ENCODE data around the gene GPR137.
"Not testable (repeated sequence)": the region's sequence is repeated elsewhere in the genome, so short reads cannot be mapped to it uniquely, and the experiment has no call there.

GPR137 gene

DNA sequence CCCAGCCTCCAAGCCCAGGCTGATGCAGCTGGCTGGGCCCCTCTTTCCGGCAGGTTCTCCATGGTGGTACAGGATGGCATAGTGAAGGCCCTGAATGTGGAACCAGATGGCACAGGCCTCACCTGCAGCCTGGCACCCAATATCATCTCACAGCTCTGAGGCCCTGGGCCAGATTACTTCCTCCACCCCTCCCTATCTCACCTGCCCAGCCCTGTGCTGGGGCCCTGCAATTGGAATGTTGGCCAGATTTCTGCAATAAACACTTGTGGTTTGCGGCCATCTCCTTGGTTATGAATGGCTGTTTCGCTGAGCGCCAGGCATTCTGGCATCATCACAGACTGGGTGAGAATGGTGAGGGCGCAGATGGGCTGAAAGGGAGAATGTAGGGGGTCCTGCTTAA is 35.9 kb downstream of the GPR137 start:
- peak; percentile 89 for DNase-seq (ENCODE audit: low read depth)
- H3K4me3 ChIP-seq (ENCODE audit: low read length): no peak overlapping the region
- TF ChIP-seq, protein P1, sequence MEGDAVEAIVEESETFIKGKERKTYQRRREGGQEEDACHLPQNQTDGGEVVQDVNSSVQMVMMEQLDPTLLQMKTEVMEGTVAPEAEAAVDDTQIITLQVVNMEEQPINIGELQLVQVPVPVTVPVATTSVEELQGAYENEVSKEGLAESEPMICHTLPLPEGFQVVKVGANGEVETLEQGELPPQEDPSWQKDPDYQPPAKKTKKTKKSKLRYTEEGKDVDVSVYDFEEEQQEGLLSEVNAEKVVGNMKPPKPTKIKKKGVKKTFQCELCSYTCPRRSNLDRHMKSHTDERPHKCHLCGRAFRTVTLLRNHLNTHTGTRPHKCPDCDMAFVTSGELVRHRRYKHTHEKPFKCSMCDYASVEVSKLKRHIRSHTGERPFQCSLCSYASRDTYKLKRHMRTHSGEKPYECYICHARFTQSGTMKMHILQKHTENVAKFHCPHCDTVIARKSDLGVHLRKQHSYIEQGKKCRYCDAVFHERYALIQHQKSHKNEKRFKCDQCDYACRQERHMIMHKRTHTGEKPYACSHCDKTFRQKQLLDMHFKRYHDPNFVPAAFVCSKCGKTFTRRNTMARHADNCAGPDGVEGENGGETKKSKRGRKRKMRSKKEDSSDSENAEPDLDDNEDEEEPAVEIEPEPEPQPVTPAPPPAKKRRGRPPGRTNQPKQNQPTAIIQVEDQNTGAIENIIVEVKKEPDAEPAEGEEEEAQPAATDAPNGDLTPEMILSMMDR (IDR thresholded peaks at IDR 0.05; ENCODE audit: insufficient read depth, low read depth, low read length, missing control alignments): no peak

DNA sequence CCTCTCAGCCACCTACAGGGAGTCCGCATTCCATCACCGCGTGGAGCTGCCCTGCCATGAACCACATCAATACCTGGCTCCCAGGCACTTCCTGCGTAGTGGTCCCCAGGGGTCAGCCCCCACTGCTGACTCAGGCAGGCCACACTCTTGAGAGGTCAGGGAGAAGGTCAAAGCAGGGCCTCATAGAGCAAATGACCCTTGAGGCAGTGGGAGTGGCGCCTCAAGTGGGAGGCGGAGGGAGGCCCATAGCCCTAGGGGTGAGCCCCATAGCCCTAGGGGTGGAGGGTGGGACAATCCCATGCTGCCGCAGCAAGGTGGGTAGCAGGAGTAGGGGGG is 37.2 kb downstream of the GPR137 start:
- no peak overlapping the region for H3K4me3 ChIP-seq (ENCODE audit: low read length)
- DNase-seq (ENCODE audit: low read depth): no peak
- TF ChIP-seq, protein P1 (IDR thresholded peaks at IDR 0.05; ENCODE audit: insufficient read depth, low read depth, low read length, missing control alignments): no peak

DNA sequence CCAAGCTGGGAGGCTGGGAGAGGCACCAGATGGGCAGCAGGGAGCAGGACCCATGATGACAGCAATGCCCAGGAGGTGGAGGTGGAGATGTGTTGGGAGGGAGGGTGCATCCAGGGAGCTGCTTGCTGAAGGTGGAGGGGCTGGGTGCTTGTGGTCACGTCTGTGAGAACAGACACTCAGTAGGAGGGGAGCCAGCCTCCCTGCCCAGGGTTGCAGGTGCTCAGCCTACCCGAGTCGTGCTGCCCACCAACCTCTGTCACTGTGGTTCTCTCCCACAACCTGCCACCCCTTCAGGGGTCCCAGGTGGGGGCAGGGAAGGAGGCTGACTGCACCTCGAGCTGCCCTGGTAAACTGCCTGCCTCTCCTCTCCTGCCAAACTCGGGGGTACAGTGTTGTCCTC is 37.7 kb downstream of the GPR137 start:
- H3K4me3 ChIP-seq (ENCODE audit: low read length): no peak overlapping the region
- no peak for DNase-seq (ENCODE audit: low read depth)
- TF ChIP-seq, protein P1 (IDR thresholded peaks at IDR 0.05; ENCODE audit: insufficient read depth, low read depth, low read length, missing control alignments): no peak

DNA sequence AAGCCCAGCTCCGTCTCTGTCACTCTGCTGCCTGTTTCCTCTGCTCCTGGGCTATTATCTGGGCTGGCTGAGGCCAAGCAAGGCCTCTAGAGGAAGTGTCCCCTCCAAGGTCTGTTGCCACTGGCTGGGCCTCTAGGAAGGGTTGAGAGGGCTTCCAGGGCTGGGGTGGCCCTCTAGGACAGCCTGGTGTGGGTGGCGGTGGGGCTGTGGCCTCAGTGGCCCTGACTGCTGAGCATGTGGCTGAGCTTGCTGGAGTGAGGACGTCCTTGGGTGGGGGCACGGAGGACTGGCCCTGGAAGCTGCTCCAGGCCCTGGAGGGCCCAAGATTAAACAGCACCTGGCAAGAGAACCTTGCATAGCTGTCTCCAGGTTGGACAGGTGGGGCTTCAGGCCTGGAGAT is 38.3 kb downstream of the GPR137 start:
- DNase-seq (ENCODE audit: low read depth); H3K4me3 ChIP-seq (ENCODE audit: low read length): not testable (repeated sequence)

DNA sequence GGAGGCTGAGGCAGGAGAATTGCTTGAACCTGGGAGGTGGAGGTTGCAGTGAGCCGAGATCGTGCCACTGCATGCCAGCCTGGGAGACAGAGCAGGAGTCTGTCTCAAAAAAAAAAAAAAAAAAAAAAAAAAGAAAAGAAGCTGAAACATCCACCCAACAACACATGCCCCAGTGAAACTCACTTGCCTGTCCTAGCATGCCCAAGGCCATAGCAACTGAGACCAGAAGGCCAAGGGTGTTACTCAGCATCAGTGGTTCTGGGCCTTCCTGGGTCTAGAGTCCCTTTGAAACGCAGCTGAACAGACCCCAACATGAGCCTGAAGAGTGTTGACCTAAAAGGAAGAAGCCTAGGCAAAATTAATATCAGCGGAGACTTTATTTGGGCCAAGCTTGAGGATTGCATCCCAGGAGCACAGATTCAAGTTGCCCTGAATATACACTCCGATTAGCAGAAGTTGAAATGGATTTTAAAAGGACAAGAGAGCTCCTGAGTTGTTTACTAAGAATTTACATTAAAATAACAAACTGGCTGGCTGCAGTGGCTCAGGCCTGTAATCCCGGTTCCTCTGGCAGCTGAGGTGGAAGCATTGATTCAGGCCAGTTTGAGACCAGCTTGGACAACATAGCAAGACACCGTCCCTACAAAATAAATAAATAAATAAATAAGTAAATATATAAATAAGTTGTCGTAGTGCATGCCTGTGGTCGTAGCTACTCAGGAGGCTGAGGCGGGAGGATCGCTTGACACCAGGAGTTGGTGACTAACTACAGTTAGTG is 39.2 kb downstream of the GPR137 start:
- no peak overlapping the region for H3K4me3 ChIP-seq (ENCODE audit: low read length)
- TF ChIP-seq, protein P1 (IDR thresholded peaks at IDR 0.05; ENCODE audit: insufficient read depth, low read depth, low read length, missing control alignments): no peak
- DNase-seq (ENCODE audit: low read depth): peak; percentile 95

DNA sequence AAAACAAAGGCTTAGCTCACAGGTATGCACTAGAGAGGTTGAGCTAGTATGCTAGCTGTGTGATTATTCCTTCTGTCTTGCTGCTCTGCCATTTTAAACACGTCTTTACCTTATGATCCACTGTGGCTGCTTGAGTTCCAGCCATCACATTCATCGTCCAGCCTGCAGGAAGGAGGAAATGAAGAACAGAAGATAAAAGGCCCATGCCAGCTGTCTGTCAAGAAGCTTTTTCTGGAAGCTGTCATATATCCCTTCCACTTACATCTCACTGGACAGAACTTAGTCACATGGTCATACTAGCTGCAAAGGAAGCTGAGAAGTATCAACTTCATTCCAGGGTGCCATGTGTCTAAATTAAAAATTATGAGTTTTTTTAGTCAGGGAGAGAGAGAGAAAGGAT is 41.7 kb downstream of the GPR137 start:
- TF ChIP-seq, protein P1 (IDR thresholded peaks at IDR 0.05; ENCODE audit: insufficient read depth, low read depth, low read length, missing control alignments): no peak
- H3K4me3 ChIP-seq (ENCODE audit: low read length): no peak overlapping the region
- DNase-seq (ENCODE audit: low read depth): no peak

DNA sequence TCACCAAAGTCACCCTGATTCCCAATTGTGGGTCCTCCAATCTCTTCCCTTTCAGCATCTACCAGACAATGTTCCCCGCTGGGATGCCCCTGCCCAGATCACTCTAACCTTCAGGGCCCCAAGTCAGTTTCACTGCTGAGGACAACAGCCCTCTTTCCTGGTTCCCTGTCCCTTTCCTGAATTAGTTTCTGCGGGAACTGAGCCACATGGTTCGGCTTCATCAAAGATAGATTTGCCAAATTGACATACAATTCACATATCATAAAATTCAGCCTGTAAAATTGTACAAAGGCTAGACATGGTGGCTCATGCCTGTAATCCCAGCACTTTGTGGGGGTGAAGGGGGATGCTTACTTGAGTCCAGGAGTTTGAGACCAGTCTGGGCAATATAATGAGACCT is 42.3 kb downstream of the GPR137 start:
- TF ChIP-seq, protein P1 (IDR thresholded peaks at IDR 0.05; ENCODE audit: insufficient read depth, low read depth, low read length, missing control alignments): no peak
- no peak overlapping the region for H3K4me3 ChIP-seq (ENCODE audit: low read length)
- no peak for DNase-seq (ENCODE audit: low read depth)
